ENCODE measurements around the gene SLC6A17.

Gene SLC6A17

DNA sequence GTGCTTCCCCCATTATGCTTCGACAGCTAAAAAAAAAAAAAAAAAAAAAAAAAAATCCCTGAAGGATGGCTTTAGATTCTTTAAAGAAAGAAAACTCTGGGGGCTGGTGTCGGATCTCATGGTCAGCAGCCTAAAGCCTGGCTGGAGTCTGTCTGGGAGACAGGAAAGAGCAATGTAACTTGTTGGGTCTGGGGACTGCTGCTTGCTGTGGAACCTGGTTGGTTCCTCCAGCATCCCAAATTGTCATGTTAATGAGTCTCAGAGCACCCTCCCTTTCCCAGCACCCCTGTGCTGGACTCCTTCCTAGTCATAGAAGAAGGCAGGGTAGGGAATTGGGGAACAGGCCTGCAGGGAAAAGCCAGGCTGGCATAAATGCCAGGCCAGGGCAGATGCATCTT is 62.8 kb downstream of the SLC6A17 start:
- H3K4me2 ChIP-seq (ENCODE audit: low read depth, low read length, poor library complexity, severe bottlenecking), result no peak overlapping the region
- no peak overlapping the region for H3K4me3 ChIP-seq (ENCODE audit: low read length, poor library complexity, severe bottlenecking)
- peaks cover 10% of the 10 kb centered on the region for H3K4me1 ChIP-seq (ENCODE audit: insufficient read depth, low read length, poor library complexity, severe bottlenecking)

DNA sequence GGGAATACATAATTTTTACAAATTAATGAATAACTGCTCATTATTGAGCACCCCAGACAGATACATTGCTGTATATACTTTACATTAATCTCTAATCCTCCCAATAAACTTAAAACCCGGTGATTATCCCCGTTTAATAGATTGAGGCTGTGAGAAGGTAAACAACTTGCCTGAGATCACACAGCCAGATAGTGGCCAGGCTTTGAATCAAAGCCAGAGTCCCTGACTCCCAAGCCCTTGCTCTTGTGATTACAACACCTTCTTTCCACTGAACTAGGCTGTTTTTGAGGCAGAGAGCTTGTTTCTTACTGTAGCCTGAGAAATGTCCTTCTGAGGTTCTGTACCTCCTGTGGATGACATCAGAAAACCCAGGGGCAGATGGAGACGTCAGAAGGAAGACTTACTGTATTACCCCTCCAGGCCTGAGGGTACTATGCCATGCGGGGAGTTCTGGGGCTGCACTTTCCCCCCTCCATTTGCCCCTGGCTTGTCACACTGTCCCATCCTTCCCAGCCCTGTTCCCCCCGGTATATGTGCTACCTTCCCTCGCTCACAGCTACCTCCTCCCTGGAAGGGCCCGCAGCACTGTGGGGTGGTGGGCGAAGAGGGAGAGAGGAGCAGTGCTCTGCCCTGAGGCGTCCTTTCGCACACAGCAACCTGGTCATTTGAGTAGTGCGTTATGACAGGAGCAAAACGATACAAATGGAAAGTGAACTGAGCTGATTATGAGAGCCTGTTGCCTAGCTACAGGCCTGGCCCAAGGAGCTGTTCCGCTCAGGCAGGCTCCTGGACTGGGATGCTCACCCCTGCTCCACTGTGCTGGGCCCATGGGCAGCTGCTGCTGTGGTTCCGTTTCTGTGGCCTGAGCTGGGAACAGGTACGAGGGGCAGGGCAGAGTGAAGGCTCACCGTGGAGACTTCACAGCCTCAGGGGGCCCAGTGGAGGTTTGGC is 64.4 kb downstream of the SLC6A17 start:
- Histone ChIP-seq H3K4me3 (ENCODE audit: low read length, poor library complexity, severe bottlenecking) (no peak overlapping the region), H2AFZ (ENCODE audit: low read length) (no peak overlapping the region), H3K9ac (ENCODE audit: low read depth, low read length, poor library complexity, severe bottlenecking) (no peak overlapping the region), H3K9me2 (replicated peaks; ENCODE audit: low read depth, low read length) (no peaks in the 10 kb centered on the region), H3K4me1 (ENCODE audit: insufficient read depth, low read length, poor library complexity, severe bottlenecking) (peaks cover 10% of the 10 kb centered on the region), H4K20me1 (ENCODE audit: insufficient read depth, low read length, poor library complexity, severe bottlenecking) (no peaks in the 10 kb centered on the region), H3F3A (ENCODE audit: low read depth) (no peaks in the 10 kb centered on the region), H3K79me2 (ENCODE audit: insufficient read depth, low read length) (no peaks in the 10 kb centered on the region), H3K36me3 (ENCODE audit: insufficient read depth, low read length) (no peaks in the 10 kb centered on the region), H3K4me2 (ENCODE audit: low read depth, low read length, poor library complexity, severe bottlenecking) (no peak overlapping the region), H3K27me3 (ENCODE audit: insufficient read depth, low read length, poor library complexity, severe bottlenecking) (peaks cover 4% of the 10 kb centered on the region), H3K9me3 (ENCODE audit: insufficient read depth, low read depth, low read length) (no peaks in the 10 kb centered on the region)
- TF ChIP-seq EZH2phosphoT487 (IDR thresholded peaks at IDR 0.05; ENCODE audit: borderline replicate concordance), result no peak
- TF ChIP-seq, protein P1, sequence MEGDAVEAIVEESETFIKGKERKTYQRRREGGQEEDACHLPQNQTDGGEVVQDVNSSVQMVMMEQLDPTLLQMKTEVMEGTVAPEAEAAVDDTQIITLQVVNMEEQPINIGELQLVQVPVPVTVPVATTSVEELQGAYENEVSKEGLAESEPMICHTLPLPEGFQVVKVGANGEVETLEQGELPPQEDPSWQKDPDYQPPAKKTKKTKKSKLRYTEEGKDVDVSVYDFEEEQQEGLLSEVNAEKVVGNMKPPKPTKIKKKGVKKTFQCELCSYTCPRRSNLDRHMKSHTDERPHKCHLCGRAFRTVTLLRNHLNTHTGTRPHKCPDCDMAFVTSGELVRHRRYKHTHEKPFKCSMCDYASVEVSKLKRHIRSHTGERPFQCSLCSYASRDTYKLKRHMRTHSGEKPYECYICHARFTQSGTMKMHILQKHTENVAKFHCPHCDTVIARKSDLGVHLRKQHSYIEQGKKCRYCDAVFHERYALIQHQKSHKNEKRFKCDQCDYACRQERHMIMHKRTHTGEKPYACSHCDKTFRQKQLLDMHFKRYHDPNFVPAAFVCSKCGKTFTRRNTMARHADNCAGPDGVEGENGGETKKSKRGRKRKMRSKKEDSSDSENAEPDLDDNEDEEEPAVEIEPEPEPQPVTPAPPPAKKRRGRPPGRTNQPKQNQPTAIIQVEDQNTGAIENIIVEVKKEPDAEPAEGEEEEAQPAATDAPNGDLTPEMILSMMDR (conservative IDR thresholded peaks at IDR 0.05; ENCODE audit: low read length), result no peak

More for the DNA sequence above, 62.8 kb downstream of the SLC6A17 start:
- Histone ChIP-seq H3K9ac (ENCODE audit: low read depth, low read length, poor library complexity, severe bottlenecking) (no peak overlapping the region), H3F3A (ENCODE audit: low read depth) (no peaks in the 10 kb centered on the region), H3K27me3 (ENCODE audit: insufficient read depth, low read length, poor library complexity, severe bottlenecking) (peaks cover 4% of the 10 kb centered on the region), H3K36me3 (ENCODE audit: insufficient read depth, low read length) (no peaks in the 10 kb centered on the region), H2AFZ (ENCODE audit: low read length) (no peak overlapping the region), H3K9me2 (replicated peaks; ENCODE audit: low read depth, low read length) (no peaks in the 10 kb centered on the region), H3K79me2 (ENCODE audit: insufficient read depth, low read length) (no peaks in the 10 kb centered on the region), H3K9me3 (ENCODE audit: insufficient read depth, low read depth, low read length) (no peaks in the 10 kb centered on the region), H4K20me1 (ENCODE audit: insufficient read depth, low read length, poor library complexity, severe bottlenecking) (no peaks in the 10 kb centered on the region)
- no peak for TF ChIP-seq EZH2phosphoT487 (IDR thresholded peaks at IDR 0.05; ENCODE audit: borderline replicate concordance)
- TF ChIP-seq, protein P1 (conservative IDR thresholded peaks at IDR 0.05; ENCODE audit: low read length), result no peak

DNA sequence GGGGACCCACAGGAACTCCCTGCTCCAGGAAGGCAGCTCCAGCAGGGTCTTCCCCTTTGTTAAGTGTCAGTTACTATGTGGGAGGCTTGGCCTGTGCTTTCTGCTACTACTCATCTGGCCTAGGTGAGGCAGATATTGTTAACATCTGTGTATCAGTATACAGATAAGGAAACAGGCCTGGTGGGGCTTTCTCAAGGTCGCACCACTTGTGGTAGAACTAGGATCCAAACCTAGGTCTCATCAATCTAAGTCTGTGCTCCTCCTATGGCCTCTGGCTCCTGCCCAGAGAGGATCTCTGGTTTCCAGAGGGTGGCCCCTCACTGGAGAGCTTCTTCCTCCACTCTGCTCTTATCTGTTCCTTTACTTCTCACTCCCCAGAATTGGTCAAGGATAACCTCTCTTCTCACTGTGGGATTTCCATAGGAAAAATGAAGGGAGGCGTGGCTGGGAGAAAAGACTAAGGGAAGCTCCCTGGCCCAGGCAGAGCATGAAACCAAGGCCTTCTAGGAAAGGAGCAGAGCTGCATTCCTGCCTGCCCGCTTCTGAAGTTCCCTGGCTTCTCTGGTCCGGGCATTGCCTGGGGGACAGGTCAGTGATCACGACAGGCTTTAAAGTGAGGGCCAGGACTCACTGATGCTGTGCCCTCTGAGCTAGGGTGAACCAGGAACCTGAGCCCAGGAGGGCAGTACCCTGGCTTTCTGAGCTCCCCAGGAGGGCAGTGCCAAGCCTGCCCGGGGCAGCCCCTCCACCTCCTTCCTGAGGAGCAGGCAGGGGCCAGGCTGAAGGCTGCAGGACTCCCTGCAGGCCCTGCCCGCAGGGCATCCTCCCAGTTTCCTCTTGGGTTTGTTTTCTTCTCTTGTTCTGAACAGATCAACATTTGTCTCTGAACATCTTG is 65.6 kb downstream of the SLC6A17 start:
- peaks cover 4% of the 10 kb centered on the region for H3K27me3 ChIP-seq (ENCODE audit: insufficient read depth, low read length, poor library complexity, severe bottlenecking)
- no peak overlapping the region for H3K4me2 ChIP-seq (ENCODE audit: low read depth, low read length, poor library complexity, severe bottlenecking)
- H4K20me1 ChIP-seq (ENCODE audit: insufficient read depth, low read length, poor library complexity, severe bottlenecking), result no peaks in the 10 kb centered on the region
- H3K4me3 ChIP-seq (ENCODE audit: low read length, poor library complexity, severe bottlenecking), result no peak overlapping the region
- H3K79me2 ChIP-seq (ENCODE audit: insufficient read depth, low read length), result no peaks in the 10 kb centered on the region
- H3F3A ChIP-seq (ENCODE audit: low read depth), result no peaks in the 10 kb centered on the region
- H3K4me1 ChIP-seq (ENCODE audit: insufficient read depth, low read length, poor library complexity, severe bottlenecking), result peaks cover 8% of the 10 kb centered on the region
- TF ChIP-seq, protein P1 (conservative IDR thresholded peaks at IDR 0.05; ENCODE audit: low read length), result no peak
- no peak for TF ChIP-seq EZH2phosphoT487 (IDR thresholded peaks at IDR 0.05; ENCODE audit: borderline replicate concordance)
- no peaks in the 10 kb centered on the region for H3K9me2 ChIP-seq (replicated peaks; ENCODE audit: low read depth, low read length)
- no peaks in the 10 kb centered on the region for H3K9me3 ChIP-seq (ENCODE audit: insufficient read depth, low read depth, low read length)
- H2AFZ ChIP-seq (ENCODE audit: low read length), result no peak overlapping the region
- no peak overlapping the region for H3K9ac ChIP-seq (ENCODE audit: low read depth, low read length, poor library complexity, severe bottlenecking)
- no peaks in the 10 kb centered on the region for H3K36me3 ChIP-seq (ENCODE audit: insufficient read depth, low read length)
